CD4-positive, alpha-beta T cell (primary cell): ENCODE data around the gene NADK2. TPM values are rescaled to one million over a fixed set of nuclear protein-coding genes. Genes with fewer than 3 reads are reported as not detected.

Source experiments
- ATAC-seq: fragments of 200-7000 bp; cut with Tn5 transposase; one replicate; pipeline ENCODE4 v1.10.0; 2022; ENCODE audit warnings: mild to moderate bottlenecking; ENCODE audit not compliant: poor library complexity
- CTCF ChIA-PET: fragments of 350-600 bp; sonication (Branson Sonifier 250); formaldehyde crosslinking; loops from one replicate; lab custom pipeline; 2021; ENCODE audit warnings: antibody characterized with exemption, inconsistent platforms; lab: Charles Lee
- POLR2A ChIA-PET: fragments of 350-600 bp; sonication (Branson Sonifier 250); formaldehyde crosslinking; loops from one replicate; lab custom pipeline; 2021; ENCODE audit warnings: antibody characterized with exemption, inconsistent platforms; lab: Charles Lee
- DNase-seq, 14 experiments: peaks; one replicate each; pipeline ENCODE4 v3.0.0-alpha.2; 2013 to 2020; ENCODE audit warnings: mixed read lengths in 2 of 14
- H3K27ac ChIP-seq, 2 donors: one replicate each; pipeline versions ENCODE4 v1.5.1 to v1.7.0; 2013; ENCODE audit warnings: low read length in 2 of 2, low read depth in 1 of 2, mild to moderate bottlenecking in 1 of 2
- H3K27me3 ChIP-seq, 2 experiments: 1 replicate in 1 of 2; 2 replicates in 1 of 2; pipeline versions ENCODE4 v1.6.1 to v1.7.0; 2013; ENCODE audit warnings: low read length in 2 of 2, control low read depth in 1 of 2, mild to moderate bottlenecking in 1 of 2, moderate library complexity in 1 of 2; ENCODE audit not compliant: insufficient read depth in 2 of 2, control insufficient read depth in 1 of 2
- H3K36me3 ChIP-seq: one replicate; pipeline ENCODE4 v1.6.1; 2013; ENCODE audit warnings: low read length, control low read depth; ENCODE audit not compliant: insufficient read depth
- H3K4me1 ChIP-seq: one replicate; pipeline ENCODE4 v1.6.1; 2013; ENCODE audit warnings: low read length, control low read depth; ENCODE audit not compliant: insufficient read depth
- H3K4me3 ChIP-seq: one replicate; pipeline ENCODE4 v1.5.1; 2013; ENCODE audit warnings: mild to moderate bottlenecking, low read length, moderate library complexity
- H3K9me3 ChIP-seq, 2 experiments: 1 replicate in 1 of 2; 2 replicates in 1 of 2; pipeline versions ENCODE4 v1.6.1 to v1.7.0; 2013; ENCODE audit warnings: low read length in 2 of 2, mild to moderate bottlenecking in 2 of 2, control low read depth in 1 of 2, moderate library complexity in 1 of 2; ENCODE audit not compliant: control insufficient read depth in 1 of 2, insufficient read depth in 1 of 2
- H3K27ac Mint-ChIP-seq: one replicate; pipeline ENCODE4 v1.8.0; 2020; ENCODE audit warnings: mixed read lengths
- H3K27me3 Mint-ChIP-seq: one replicate; pipeline ENCODE4 v1.8.0; 2021; ENCODE audit warnings: mixed read lengths
- H3K36me3 Mint-ChIP-seq: one replicate; pipeline ENCODE4 v1.8.0; 2021; ENCODE audit warnings: low read depth, mixed read lengths
- H3K4me1 Mint-ChIP-seq: one replicate; pipeline ENCODE4 v1.8.0; 2021; ENCODE audit warnings: low read depth, mixed read lengths
- H3K4me3 Mint-ChIP-seq: one replicate; pipeline ENCODE4 v1.8.0; 2020; ENCODE audit warnings: mild to moderate bottlenecking, mixed read lengths
- H3K9me3 Mint-ChIP-seq: one replicate; pipeline ENCODE4 v1.8.0; 2020; ENCODE audit warnings: mixed read lengths
- CTCF ChIP-seq: fragments of 200-600 bp; IDR thresholded peaks from one replicate; pipeline ENCODE4 v1.8.0; 2022; ENCODE audit warnings: antibody characterized with exemption, mild to moderate bottlenecking
- intact Hi-C, 2 experiments: fragments of 100-400 bp; cut with DNase I in 1 of 2; cut with micrococcal nuclease in 1 of 2; formaldehyde crosslinking; loops; one replicate each; pipeline versions ENCODE4 v1.15.1 to v1.9.0; 2023 to 2025; cut with DNase I, micrococcal nuclease
- total RNA-seq, 174 experiments: library from RNA in 2 of 174; stranded (reverse) in 2 of 174; gene quantifications; one replicate each; pipeline ENCODE4 v1.2.3 and lab custom pipeline; 2021 to 2026

Gene NADK2
- total RNA-seq, 2 experiments from 2014 or later, result 12.5 to 13.3 TPM

- Histone ChIP-seq H3K27me3 (no peaks in the 10 kb centered on the region), H3K36me3 (peaks cover 39% of the 10 kb centered on the region), H3K4me3 (no peak overlapping the region), H3K4me1 (peaks cover 24% of the 10 kb centered on the region), H3K27ac (no peak overlapping the region), H3K9me3 (no peaks in the 10 kb centered on the region)
- Mint-ChIP-seq H3K36me3 (peaks cover 92% of the 10 kb centered on the region), H3K27ac (no peak overlapping the region), H3K4me3 (no peak overlapping the region), H3K4me1 (peaks cover 50% of the 10 kb centered on the region), H3K27me3 (no peaks in the 10 kb centered on the region), H3K9me3 (no peaks in the 10 kb centered on the region)
- ATAC-seq (no peak), DNase-seq (no peak)
- intact Hi-C loops, result loop anchor here in 1 of 2 experiments (10.0 kb wide), 1 partner anchor 1321 kb away; the partner anchor contains the start of gene TTC23L
- ChIA-PET POLR2A (no interaction called here), CTCF (no interaction called here)
- TF ChIP-seq CTCF, result no peak
These were observed 85.6 kb downstream of the NADK2 start for GRCh38 chr5:36156121-36156601.

- ChIA-PET POLR2A (no interaction called here), CTCF (no interaction called here)
- peaks cover 30% of the 10 kb centered on the region for H3K4me1 ChIP-seq
- Mint-ChIP-seq H3K9me3 (no peaks in the 10 kb centered on the region), H3K27me3 (no peaks in the 10 kb centered on the region), H3K36me3 (peaks cover 83% of the 10 kb centered on the region), H3K4me3 (peak overlapping the region; percentile 17), H3K4me1 (peaks cover 59% of the 10 kb centered on the region), H3K27ac (no peak overlapping the region)
- no peak overlapping the region for H3K27ac ChIP-seq
- intact Hi-C loops, result loop anchor here in 1 of 2 experiments (10.0 kb wide), 1 partner anchor 1320 kb away; the partner anchor contains the start of gene TTC23L
- TF ChIP-seq CTCF, result no peak
- ATAC-seq (no peak), DNase-seq (no peak)
- H3K4me3 ChIP-seq, result no peak overlapping the region
- H3K27me3 ChIP-seq, result no peaks in the 10 kb centered on the region
- no peaks in the 10 kb centered on the region for H3K9me3 ChIP-seq
- peaks cover 33% of the 10 kb centered on the region for H3K36me3 ChIP-seq
These were observed 86.4 kb downstream of the NADK2 start for GRCh38 chr5:36155291-36155690.

- Histone ChIP-seq H3K9me3 (no peaks in the 10 kb centered on the region), H3K4me1 (peaks cover 30% of the 10 kb centered on the region), H3K36me3 (peaks cover 24% of the 10 kb centered on the region), H3K4me3 (no peak overlapping the region), H3K27me3 (no peaks in the 10 kb centered on the region), H3K27ac (no peak overlapping the region)
- CTCF ChIA-PET, result interaction anchor here (0.7 to 3.8 kb wide), 3 partner anchors 12 to 1225 kb away, joined by 3 to 23 read pairs (median 4); partner anchors contain the start of genes NADK2 and WDR70
- intact Hi-C loops, result loop anchor here (2.0 to 10.0 kb wide), 7 partner anchors 87 to 1319 kb away; partner anchors contain the start of genes BRIX1 (in 1 of the 2), DNAJC21 (in 1 of the 2), NADK2 (in 1 of the 2) and NIPBL (in 1 of the 2)
- no peaks in the 10 kb centered on the region for H3K27me3 Mint-ChIP-seq
- peaks cover 69% of the 10 kb centered on the region for H3K36me3 Mint-ChIP-seq
- peak overlapping the region; percentile 85 for H3K4me3 Mint-ChIP-seq
- H3K9me3 Mint-ChIP-seq, result no peaks in the 10 kb centered on the region
- peaks cover 62% of the 10 kb centered on the region for H3K4me1 Mint-ChIP-seq
- ATAC-seq (no peak), DNase-seq (no peak)
- no peak for TF ChIP-seq CTCF
- H3K27ac Mint-ChIP-seq, result no peak overlapping the region
- POLR2A ChIA-PET, result no interaction called here
These were observed 88.0 kb downstream of the NADK2 start for GRCh38 chr5:36153726-36154125.
